ENCODE data around the gene MRPL20. TPM values are rescaled to one million over a fixed set of nuclear protein-coding genes. Genes with fewer than 3 reads are reported as not detected.

MRPL20 gene
- total RNA-seq, 8 experiments from 2014 or later, result 127 to 221 (median 160) TPM

DNA sequence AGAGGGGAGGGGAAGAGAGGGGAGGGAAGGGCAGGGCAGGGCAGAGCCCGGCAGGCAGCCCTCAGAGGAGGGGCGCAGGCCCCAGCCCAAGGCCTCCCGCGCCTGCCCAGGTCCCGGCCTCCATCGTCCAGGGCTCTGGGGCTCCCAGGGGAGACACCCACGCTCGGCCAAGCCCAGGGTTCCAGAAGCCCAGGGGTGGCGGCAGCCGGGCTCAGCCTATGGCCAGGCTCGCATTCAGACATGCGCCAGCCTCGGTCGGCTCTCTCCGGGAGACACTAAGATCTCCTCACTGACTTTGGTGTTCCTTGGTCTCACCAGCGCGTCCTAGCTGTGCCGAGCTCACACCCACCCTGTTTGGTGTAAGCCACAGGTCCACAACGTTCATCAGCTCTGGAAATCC lies 21.1 kb upstream of the MRPL20 start:
- in situ Hi-C loops (cut with MboI; ENCODE audit: low pct_unique_long_range_greater_than_20kb in 2 of 9, low sequenced_read_pairs in 9 of 9, unreplicated experiment in 9 of 9), result no loop called here
- Histone ChIP-seq H3K4me3 (no peak overlapping the region), H3K4me1 (replicated peaks in 1 of 2) (peaks cover 50 to 51% of the 10 kb centered on the region in 2 donors), H3K27ac (no peak overlapping the region)
- WGBS, 10 experiments, result 86 to 100% (median 93%) methylated on average over 3 to 9 of the region's 19 CpGs; no CpG with 5 or more reads in 4 of the 10 experiments
- ATAC-seq (replicated peaks in 6 of 8), result no peak

DNA sequence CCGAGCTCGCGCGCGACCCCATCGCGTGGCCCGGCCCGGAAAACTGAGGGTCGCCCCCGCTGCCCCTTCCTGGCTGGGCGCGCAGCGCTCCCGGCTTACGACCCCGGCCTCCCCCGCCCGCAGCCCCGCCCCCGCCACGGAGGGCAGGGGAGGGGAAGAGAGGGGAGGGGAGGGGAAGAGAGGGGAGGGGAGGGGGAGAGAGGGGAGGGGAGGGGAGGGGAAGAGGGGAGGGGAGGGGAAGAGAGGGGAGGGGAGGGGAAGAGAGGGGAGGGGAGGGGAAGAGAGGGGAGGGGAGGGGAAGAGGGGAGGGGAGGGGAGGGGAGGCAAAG lies 20.7 kb upstream of the MRPL20 start:
- H3K4me3 ChIP-seq, result peak overlapping the region; percentile 27 to 41 (median 35)
- WGBS, 10 experiments, result no CpG with 5 or more reads among the region's 22 CpGs
- H3K27ac ChIP-seq, result peak overlapping the region; percentile 20 to 82
- ATAC-seq (replicated peaks in 6 of 8), result no peak
- H3K4me1 ChIP-seq (replicated peaks in 1 of 2), result peaks cover 46 to 51% of the 10 kb centered on the region in 2 donors
- in situ Hi-C loops (cut with MboI; ENCODE audit: low pct_unique_long_range_greater_than_20kb in 2 of 9, low sequenced_read_pairs in 9 of 9, unreplicated experiment in 9 of 9), result no loop called here

GRCh38 chr1:1427106-1427819 lies 20.2 kb upstream of the MRPL20 start:
- ATAC-seq (replicated peaks in 6 of 8), result peak in 5 of 8 experiments; percentile 67 to 84 (median 76)
- Histone ChIP-seq H3K4me1 (replicated peaks in 1 of 2) (peaks cover 44 to 49% of the 10 kb centered on the region in 2 donors), H3K27ac (peak overlapping the region; percentile 20 to 82), H3K4me3 (peak overlapping the region; percentile 27 to 41 (median 35))
- WGBS, 10 experiments, result no CpG with 5 or more reads among the region's 66 CpGs
- in situ Hi-C loops (cut with MboI; ENCODE audit: low pct_unique_long_range_greater_than_20kb in 2 of 9, low sequenced_read_pairs in 9 of 9, unreplicated experiment in 9 of 9), result no loop called here

GRCh38 chr1:1426496-1427105 lies 19.5 kb upstream of the MRPL20 start:
- peak in 4 of 8 experiments; percentile 9 to 18 (median 14) for ATAC-seq (replicated peaks in 6 of 8)
- H3K4me1 ChIP-seq (replicated peaks in 1 of 2), result peaks cover 39 to 43% of the 10 kb centered on the region in 2 donors
- in situ Hi-C loops (cut with MboI; ENCODE audit: low pct_unique_long_range_greater_than_20kb in 2 of 9, low sequenced_read_pairs in 9 of 9, unreplicated experiment in 9 of 9), result no loop called here
- peak overlapping the region in 4 of 5 donors; percentile 7 to 19 (median 10) for H3K4me3 ChIP-seq
- WGBS, 10 experiments, result 20% methylated on average over 1 of the region's 19 CpGs; no CpG with 5 or more reads in 9 of the 10 experiments
- peak overlapping the region; percentile 43 to 66 for H3K27ac ChIP-seq

GRCh38 chr1:1425753-1426495 lies 18.8 kb upstream of the MRPL20 start:
- Histone ChIP-seq H3K27ac (peak overlapping the region; percentile 43 to 66), H3K4me1 (replicated peaks in 1 of 2) (peaks cover 39 to 42% of the 10 kb centered on the region in 2 donors), H3K4me3 (no peak overlapping the region)
- ATAC-seq (replicated peaks in 6 of 8), result peak in 4 of 8 experiments; percentile 2 to 45 (median 20)
- in situ Hi-C loops (cut with MboI; ENCODE audit: low pct_unique_long_range_greater_than_20kb in 2 of 9, low sequenced_read_pairs in 9 of 9, unreplicated experiment in 9 of 9), result no loop called here
- 40 to 41% (median 40%) methylated on average over 1 to 5 of the region's 33 CpGs; no CpG with 5 or more reads in 7 of the 10 experiments for WGBS, 10 experiments

DNA sequence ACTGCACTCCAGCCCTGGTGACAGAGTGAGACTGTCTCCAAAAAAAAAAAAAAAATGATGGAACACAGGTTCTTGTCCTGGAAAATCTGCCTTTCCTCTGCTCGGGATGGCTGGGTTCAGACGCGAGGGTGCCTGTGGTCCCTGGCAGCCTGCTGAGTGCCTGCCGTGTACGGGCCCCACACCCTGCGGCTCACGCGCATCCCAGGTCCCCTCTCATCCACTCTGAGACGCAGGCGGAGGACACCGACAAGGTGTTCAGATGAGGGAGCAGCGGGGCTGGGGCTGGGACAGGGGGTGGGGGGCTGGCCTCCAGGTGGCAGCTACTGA lies 18.3 kb upstream of the MRPL20 start:
- Histone ChIP-seq H3K27ac (no peak overlapping the region), H3K4me1 (replicated peaks in 1 of 2) (peaks cover 36 to 40% of the 10 kb centered on the region in 2 donors), H3K4me3 (no peak overlapping the region)
- ATAC-seq (replicated peaks in 6 of 8), result no peak
- in situ Hi-C loops (cut with MboI; ENCODE audit: low pct_unique_long_range_greater_than_20kb in 2 of 9, low sequenced_read_pairs in 9 of 9, unreplicated experiment in 9 of 9), result no loop called here
- 71% methylated on average over 4 of the region's 12 CpGs; no CpG with 5 or more reads in 9 of the 10 experiments for WGBS, 10 experiments

DNA sequence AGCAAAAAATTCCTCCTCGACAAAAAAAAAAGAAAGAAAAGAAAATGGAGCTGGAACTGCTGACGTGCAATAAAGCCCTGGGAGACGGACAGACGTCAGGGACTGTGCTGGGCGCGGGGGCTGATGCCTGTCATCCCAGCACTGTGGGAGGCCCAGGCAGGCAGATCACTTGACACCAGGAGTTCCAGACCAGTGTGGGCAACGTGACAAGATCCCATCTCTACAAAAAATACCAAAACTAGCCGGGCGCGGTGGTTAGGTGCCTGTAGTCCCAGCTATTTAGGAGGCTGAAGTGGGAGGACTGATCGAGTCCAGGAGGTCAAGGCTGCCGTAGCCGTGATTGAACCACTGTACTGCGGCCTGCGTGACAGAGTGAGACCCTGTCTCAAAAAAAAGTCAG lies 17.6 kb upstream of the MRPL20 start:
- WGBS, 10 experiments, result 82 to 100% (median 93%) methylated on average over 2 to 14 of the region's 15 CpGs; no CpG with 5 or more reads in 2 of the 10 experiments
- no peak overlapping the region for H3K27ac ChIP-seq
- ATAC-seq (replicated peaks in 6 of 8), result no peak
- in situ Hi-C loops (cut with MboI; ENCODE audit: low pct_unique_long_range_greater_than_20kb in 2 of 9, low sequenced_read_pairs in 9 of 9, unreplicated experiment in 9 of 9), result no loop called here
- no peak overlapping the region for H3K4me3 ChIP-seq
- peaks cover 30 to 34% of the 10 kb centered on the region in 2 donors for H3K4me1 ChIP-seq (replicated peaks in 1 of 2)

DNA sequence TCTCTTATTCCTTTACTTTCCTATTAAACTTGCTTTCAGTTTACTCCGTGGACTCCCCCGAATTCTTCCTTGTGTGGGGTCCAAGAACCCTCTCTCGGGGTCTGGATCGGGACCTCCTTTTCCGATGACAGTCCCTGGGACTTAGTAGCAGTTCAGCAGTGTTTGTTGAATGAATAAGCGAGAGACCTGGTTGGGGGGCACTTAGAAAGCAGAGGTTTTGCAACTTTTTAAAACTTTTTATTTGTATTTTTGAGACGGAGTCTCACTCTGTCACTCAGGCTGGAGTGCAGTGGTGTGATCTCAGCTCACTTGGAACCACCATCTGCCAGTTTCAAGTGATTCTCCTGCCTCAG lies 16.1 kb upstream of the MRPL20 start:
- H3K4me1 ChIP-seq (replicated peaks in 1 of 2), result peaks cover 38 to 42% of the 10 kb centered on the region in 2 donors
- no peak for ATAC-seq (replicated peaks in 6 of 8)
- no peak overlapping the region for H3K4me3 ChIP-seq
- H3K27ac ChIP-seq, result no peak overlapping the region
- 76 to 100% (median 91%) methylated on average over 1 to 7 of the region's 7 CpGs; no CpG with 5 or more reads in 2 of the 10 experiments for WGBS, 10 experiments
- in situ Hi-C loops (cut with MboI; ENCODE audit: low pct_unique_long_range_greater_than_20kb in 2 of 9, low sequenced_read_pairs in 9 of 9, unreplicated experiment in 9 of 9), result no loop called here

DNA sequence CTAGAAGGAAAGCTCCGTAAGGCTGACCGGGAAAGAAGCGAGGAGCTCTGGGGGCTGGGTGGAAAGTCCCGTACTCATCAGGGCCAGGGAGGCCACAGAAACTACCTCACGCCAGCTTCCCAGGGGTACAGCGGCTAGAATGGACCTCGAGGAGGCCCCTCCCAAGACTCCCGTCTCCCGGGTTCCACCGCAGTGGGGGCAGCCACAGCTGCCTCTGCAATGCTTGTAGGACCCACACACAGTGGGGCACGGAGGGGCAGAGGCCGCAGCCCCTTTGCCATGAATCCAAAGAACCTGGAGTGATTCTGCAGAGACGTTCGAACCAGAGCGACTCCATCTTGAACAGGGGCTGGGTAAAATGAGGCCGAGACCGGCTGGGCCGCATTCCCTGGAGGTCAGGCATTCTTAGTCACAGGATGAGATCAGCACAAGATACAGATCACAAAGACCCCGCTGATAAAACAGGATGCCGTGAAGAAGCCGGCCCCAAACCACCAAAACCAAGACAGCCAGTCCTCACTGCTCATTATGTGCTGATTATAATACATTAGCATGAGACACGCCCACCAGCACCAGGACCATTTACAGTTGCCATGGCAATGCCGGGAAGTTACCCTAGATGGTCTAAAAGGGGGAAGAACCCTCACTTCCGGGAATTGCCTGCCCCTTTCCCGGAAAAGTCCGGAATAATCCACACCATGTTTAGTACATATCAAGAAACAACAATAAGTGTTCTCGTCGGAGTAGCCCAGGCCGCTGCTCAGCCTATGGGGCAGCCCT lies 15.6 kb upstream of the MRPL20 start:
- H3K4me1 ChIP-seq (replicated peaks in 1 of 2), result peaks cover 44 to 48% of the 10 kb centered on the region in 2 donors
- no peak overlapping the region for H3K27ac ChIP-seq
- in situ Hi-C loops (cut with MboI; ENCODE audit: low pct_unique_long_range_greater_than_20kb in 2 of 9, low sequenced_read_pairs in 9 of 9, unreplicated experiment in 9 of 9), result no loop called here
- 0 to 95% (median 78%) methylated on average over 1 to 23 of the region's 29 CpGs; no CpG with 5 or more reads in 1 of the 10 experiments for WGBS, 10 experiments
- H3K4me3 ChIP-seq, result no peak overlapping the region
- ATAC-seq (replicated peaks in 6 of 8), result peak in 3 of 8 experiments; percentile 18 to 69 (median 35)

GRCh38 chr1:1421907-1422464 lies 14.9 kb upstream of the MRPL20 start:
- in situ Hi-C loops (cut with MboI; ENCODE audit: low pct_unique_long_range_greater_than_20kb in 2 of 9, low sequenced_read_pairs in 9 of 9, unreplicated experiment in 9 of 9), result no loop called here
- Histone ChIP-seq H3K4me3 (no peak overlapping the region), H3K4me1 (replicated peaks in 1 of 2) (peaks cover 47 to 53% of the 10 kb centered on the region in 2 donors), H3K27ac (no peak overlapping the region)
- no peak for ATAC-seq (replicated peaks in 6 of 8)
- 92% methylated on average over 2 of the region's 7 CpGs; no CpG with 5 or more reads in 9 of the 10 experiments for WGBS, 10 experiments

DNA sequence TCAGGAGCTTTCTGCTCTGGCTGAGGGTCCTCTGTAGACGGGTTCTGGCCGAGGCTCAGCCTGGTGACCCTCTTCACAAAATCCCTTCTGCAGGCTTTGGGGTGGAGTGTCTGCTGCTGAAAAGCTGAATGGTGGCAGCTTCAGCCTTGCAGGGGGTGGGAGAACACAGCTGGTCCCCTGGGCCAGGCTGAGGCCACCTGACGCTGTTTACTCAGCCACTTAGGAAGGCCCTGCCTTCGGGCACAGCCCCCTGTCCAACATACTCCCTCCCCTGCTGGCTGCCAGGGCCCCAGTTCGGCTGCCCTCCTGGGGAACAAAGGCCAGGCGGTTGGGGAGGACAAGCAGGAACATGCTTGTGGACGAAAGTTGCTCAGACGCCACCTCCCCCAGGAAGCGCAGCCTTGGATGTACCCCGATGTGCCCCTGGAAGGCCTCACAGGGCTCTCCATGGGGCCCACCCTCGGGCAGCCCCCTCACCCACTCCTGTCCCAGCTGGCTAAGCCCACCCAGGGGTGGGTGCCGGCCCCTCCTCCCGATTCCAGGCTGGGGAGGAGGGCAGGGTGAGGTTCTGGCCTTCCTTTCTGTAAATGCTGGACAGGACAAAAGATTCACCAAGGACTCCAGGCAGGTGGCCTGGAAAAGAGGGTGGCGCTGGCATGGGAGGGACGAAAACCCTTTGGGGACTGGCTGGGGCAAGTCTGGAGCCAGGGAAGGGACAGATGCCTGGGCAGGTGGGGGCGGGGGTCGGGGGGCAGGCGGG lies 14.2 kb upstream of the MRPL20 start, which contains the start of gene ANKRD65:
Gene ANKRD65, minus strand, starts transcription at position 130 of the 760 bp plus-strand sequence. CDS start 271 bp downstream, outside the sequence.
- in situ Hi-C loops (cut with MboI; ENCODE audit: low pct_unique_long_range_greater_than_20kb in 2 of 9, low sequenced_read_pairs in 9 of 9, unreplicated experiment in 9 of 9), result no loop called here
- ATAC-seq (replicated peaks in 6 of 8), result peak in 5 of 8 experiments; percentile 40 to 74 (median 58)
- Histone ChIP-seq H3K27ac (peak within 1 kb of the TSS in 1 of 2 donors; percentile 21), H3K4me3 (no peak within 1 kb of the TSS), H3K4me1 (replicated peaks in 1 of 2) (peaks cover 42 to 46% of the 10 kb centered on the region in 2 donors)
- 50 to 84% (median 66%) methylated on average over 1 to 6 of the region's 18 CpGs; no CpG with 5 or more reads in 6 of the 10 experiments for WGBS, 10 experiments

Measured in motor neuron (in vitro differentiated cells).